ENCODE data around the gene SWSAP1.

The SWSAP1 gene

DNA sequence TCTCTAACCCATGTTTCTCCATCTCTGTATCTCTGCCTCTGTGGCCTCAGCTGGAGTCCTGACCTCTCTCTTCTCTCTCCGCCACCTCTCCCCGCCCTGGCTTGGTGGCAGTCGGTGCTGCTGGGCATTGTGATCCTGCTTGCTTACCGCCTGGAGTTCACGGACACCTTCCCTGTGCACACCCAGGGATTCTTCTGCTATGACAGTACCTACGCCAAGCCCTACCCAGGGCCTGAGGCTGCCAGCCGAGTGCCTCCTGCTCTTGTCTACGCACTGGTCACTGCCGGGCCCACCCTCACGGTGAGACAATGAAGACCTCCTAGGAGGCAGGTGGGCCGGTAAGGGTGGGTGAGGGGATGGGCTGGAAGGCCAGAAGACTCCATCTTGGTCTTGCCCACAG lies 15.0 kb upstream of the SWSAP1 start:
- Histone ChIP-seq H3K79me2 (ENCODE audit: insufficient read depth, low read length) (no peaks in the 10 kb centered on the region), H3K9me3 (ENCODE audit: low read length) (no peaks in the 10 kb centered on the region), H3K4me3 (ENCODE audit: low read depth, low read length, poor library complexity, severe bottlenecking) (no peak overlapping the region), H3K9ac (ENCODE audit: low read length) (no peak overlapping the region), H3K4me1 (ENCODE audit: insufficient read depth, low read length, severe bottlenecking) (peaks cover 8% of the 10 kb centered on the region), H3K4me2 (ENCODE audit: low read length) (no peak overlapping the region), H2AFZ (ENCODE audit: low read length) (no peak overlapping the region), H3K9me2 (ENCODE audit: low read depth, low read length) (no peaks in the 10 kb centered on the region), H3F3A (ENCODE audit: insufficient read depth, low read length) (no peaks in the 10 kb centered on the region), H3K27me3 (ENCODE audit: insufficient read depth, low read length) (0 out of 2 replicates have a peak, but pooled peaks cover 5% of the 10 kb centered on the region), H4K20me1 (ENCODE audit: insufficient read depth, low read length) (no peaks in the 10 kb centered on the region), H3K36me3 (ENCODE audit: insufficient read depth, low read length) (no peaks in the 10 kb centered on the region), H3K27ac (ENCODE audit: low read depth, low read length, poor library complexity, severe bottlenecking) (no peak overlapping the region)
- TF ChIP-seq, protein P1, sequence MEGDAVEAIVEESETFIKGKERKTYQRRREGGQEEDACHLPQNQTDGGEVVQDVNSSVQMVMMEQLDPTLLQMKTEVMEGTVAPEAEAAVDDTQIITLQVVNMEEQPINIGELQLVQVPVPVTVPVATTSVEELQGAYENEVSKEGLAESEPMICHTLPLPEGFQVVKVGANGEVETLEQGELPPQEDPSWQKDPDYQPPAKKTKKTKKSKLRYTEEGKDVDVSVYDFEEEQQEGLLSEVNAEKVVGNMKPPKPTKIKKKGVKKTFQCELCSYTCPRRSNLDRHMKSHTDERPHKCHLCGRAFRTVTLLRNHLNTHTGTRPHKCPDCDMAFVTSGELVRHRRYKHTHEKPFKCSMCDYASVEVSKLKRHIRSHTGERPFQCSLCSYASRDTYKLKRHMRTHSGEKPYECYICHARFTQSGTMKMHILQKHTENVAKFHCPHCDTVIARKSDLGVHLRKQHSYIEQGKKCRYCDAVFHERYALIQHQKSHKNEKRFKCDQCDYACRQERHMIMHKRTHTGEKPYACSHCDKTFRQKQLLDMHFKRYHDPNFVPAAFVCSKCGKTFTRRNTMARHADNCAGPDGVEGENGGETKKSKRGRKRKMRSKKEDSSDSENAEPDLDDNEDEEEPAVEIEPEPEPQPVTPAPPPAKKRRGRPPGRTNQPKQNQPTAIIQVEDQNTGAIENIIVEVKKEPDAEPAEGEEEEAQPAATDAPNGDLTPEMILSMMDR (IDR thresholded peaks at IDR 0.05; ENCODE audit: low read length) = no peak
- no peak for TF ChIP-seq EZH2 (IDR thresholded peaks at IDR 0.05; ENCODE audit: borderline replicate concordance, low read length)

- Histone ChIP-seq H3K79me2 (ENCODE audit: insufficient read depth, low read length) (no peaks in the 10 kb centered on the region), H3K27ac (ENCODE audit: low read depth, low read length, poor library complexity, severe bottlenecking) (no peak overlapping the region), H3K4me3 (ENCODE audit: low read depth, low read length, poor library complexity, severe bottlenecking) (no peak overlapping the region), H3K9me2 (ENCODE audit: low read depth, low read length) (no peaks in the 10 kb centered on the region), H2AFZ (ENCODE audit: low read length) (no peak overlapping the region), H3K9ac (ENCODE audit: low read length) (no peak overlapping the region), H3F3A (ENCODE audit: insufficient read depth, low read length) (no peaks in the 10 kb centered on the region), H3K36me3 (ENCODE audit: insufficient read depth, low read length) (no peaks in the 10 kb centered on the region), H3K9me3 (ENCODE audit: low read length) (no peaks in the 10 kb centered on the region), H3K27me3 (ENCODE audit: insufficient read depth, low read length) (no peaks in the 10 kb centered on the region), H4K20me1 (ENCODE audit: insufficient read depth, low read length) (no peaks in the 10 kb centered on the region), H3K4me1 (ENCODE audit: insufficient read depth, low read length, severe bottlenecking) (peaks cover under 1% of the 10 kb centered on the region), H3K4me2 (ENCODE audit: low read length) (no peak overlapping the region)
- TF ChIP-seq EZH2 (IDR thresholded peaks at IDR 0.05; ENCODE audit: borderline replicate concordance, low read length) = no peak
- TF ChIP-seq, protein P1 (IDR thresholded peaks at IDR 0.05; ENCODE audit: low read length) = no peak
Observed at GRCh38 chr19:11361037-11361770, 13.3 kb upstream of the SWSAP1 start.

DNA sequence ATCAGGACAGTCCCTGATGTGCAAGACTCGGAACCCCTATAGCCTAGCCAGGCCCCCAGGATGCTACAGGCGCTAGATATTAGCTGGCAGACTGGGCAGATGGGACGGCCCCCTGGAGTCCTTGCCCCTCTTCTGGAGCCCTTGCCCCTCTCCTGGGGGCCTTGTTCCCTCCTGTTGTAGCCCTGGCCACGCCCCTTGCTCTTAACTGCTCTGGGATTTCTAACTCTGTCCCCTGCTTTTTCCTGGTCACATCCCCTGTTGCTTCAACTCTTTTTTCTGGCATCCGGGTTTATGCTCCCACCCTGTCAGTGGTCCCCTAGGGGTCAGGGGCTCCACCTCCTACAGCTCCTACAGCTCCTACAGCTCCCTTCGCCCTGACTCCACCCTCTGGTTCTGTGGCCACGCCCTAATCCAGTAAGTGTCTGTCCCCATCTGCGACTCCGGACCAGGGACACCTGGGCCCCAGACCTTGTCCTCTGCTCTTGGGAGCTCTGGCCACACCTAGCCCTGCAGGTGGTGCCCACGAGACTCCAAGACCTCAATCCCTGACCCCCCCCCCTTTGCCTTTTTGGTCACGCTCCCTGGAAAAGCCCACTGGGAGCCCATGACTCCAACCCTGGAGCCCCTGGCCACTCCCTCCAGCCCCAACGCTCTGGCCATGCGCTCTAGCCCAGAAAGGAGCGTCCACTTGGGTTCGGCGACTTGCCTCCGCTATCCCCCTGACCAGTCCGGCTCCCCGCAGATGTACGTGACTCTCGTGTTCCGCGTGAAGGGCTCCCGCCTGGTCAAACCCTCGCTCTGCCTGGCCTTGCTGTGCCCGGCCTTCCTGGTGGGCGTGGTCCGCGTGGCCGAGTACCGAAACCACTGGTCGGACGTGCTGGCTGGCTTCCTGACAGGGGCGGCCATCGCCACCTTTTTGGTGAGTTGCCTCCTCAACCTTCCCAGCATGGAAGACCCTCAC lies 12.4 kb upstream of the SWSAP1 start:
- Histone ChIP-seq H3K27me3 (ENCODE audit: insufficient read depth, low read length) (no peaks in the 10 kb centered on the region), H3K27ac (ENCODE audit: low read depth, low read length, poor library complexity, severe bottlenecking) (no peak overlapping the region), H4K20me1 (ENCODE audit: insufficient read depth, low read length) (no peaks in the 10 kb centered on the region), H3K36me3 (ENCODE audit: insufficient read depth, low read length) (no peaks in the 10 kb centered on the region), H2AFZ (ENCODE audit: low read length) (no peak overlapping the region), H3K4me2 (ENCODE audit: low read length) (no peak overlapping the region), H3K9me3 (ENCODE audit: low read length) (no peaks in the 10 kb centered on the region), H3F3A (ENCODE audit: insufficient read depth, low read length) (no peaks in the 10 kb centered on the region), H3K4me3 (ENCODE audit: low read depth, low read length, poor library complexity, severe bottlenecking) (no peak overlapping the region), H3K9me2 (ENCODE audit: low read depth, low read length) (no peaks in the 10 kb centered on the region), H3K4me1 (ENCODE audit: insufficient read depth, low read length, severe bottlenecking) (no peaks in the 10 kb centered on the region), H3K9ac (ENCODE audit: low read length) (no peak overlapping the region), H3K79me2 (ENCODE audit: insufficient read depth, low read length) (no peaks in the 10 kb centered on the region)
- TF ChIP-seq, protein P1 (IDR thresholded peaks at IDR 0.05; ENCODE audit: low read length) = no peak
- no peak for TF ChIP-seq EZH2 (IDR thresholded peaks at IDR 0.05; ENCODE audit: borderline replicate concordance, low read length)
